CD14-positive monocyte (primary cell): ENCODE results near the gene ADAMTS13. TPM values are rescaled to one million over a fixed set of nuclear protein-coding genes. Genes with fewer than 3 reads are reported as not detected.

ENCODE experiments used
- DNase-seq, 3 donors: peaks; one replicate each; pipeline ENCODE4 v3.0.0-alpha.2; 2011 to 2022
- H2AFZ ChIP-seq: 2 replicates; pipeline ENCODE4 v1.6.0; 2012; ENCODE audit warnings: mild to moderate bottlenecking, low read depth, low read length, inconsistent platforms; ENCODE audit not compliant: insufficient read depth, poor library complexity, severe bottlenecking
- H3K27ac ChIP-seq, 2 donors: 1 replicate in 1 of 2; 2 replicates in 1 of 2; pipeline ENCODE4 v1.5.1; 2012 to 2013; ENCODE audit warnings: low read length in 2 of 2, control low read depth in 1 of 2, inconsistent platforms in 1 of 2, low read depth in 1 of 2, mild to moderate bottlenecking in 1 of 2
- H3K27me3 ChIP-seq, 2 donors: one replicate each; pipeline versions ENCODE4 v1.6.0 to v1.6.1; 2011 to 2013; ENCODE audit warnings: low read length in 2 of 2; ENCODE audit not compliant: control insufficient read depth in 2 of 2, insufficient read depth in 2 of 2
- H3K36me3 ChIP-seq, 2 donors: replicated peaks in 1 of 2; 1 replicate in 1 of 2; 2 replicates in 1 of 2; pipeline versions ENCODE4 v1.5.1 to v1.6.1; 2012 to 2013; ENCODE audit warnings: low read length in 2 of 2, control low read depth in 1 of 2, inconsistent platforms in 1 of 2, mild to moderate bottlenecking in 1 of 2; ENCODE audit not compliant: insufficient read depth in 2 of 2, control insufficient read depth in 1 of 2
- H3K4me1 ChIP-seq, 2 donors: 1 replicate in 1 of 2; 2 replicates in 1 of 2; pipeline versions ENCODE4 v1.5.1 to v1.6.1; 2012 to 2013; ENCODE audit warnings: low read length in 2 of 2, control low read depth in 1 of 2, inconsistent platforms in 1 of 2, mild to moderate bottlenecking in 1 of 2, moderate library complexity in 1 of 2; ENCODE audit not compliant: insufficient read depth in 2 of 2, control insufficient read depth in 1 of 2
- H3K4me2 ChIP-seq: replicated peaks from 2 replicates; pipeline ENCODE3; 2012; ENCODE audit warnings: low read length, moderate library complexity, mild to moderate bottlenecking; ENCODE audit not compliant: poor library complexity, severe bottlenecking; ENCODE audit errors: extremely low read depth
- H3K4me3 ChIP-seq, 3 experiments: fragments of 200-600 bp in 1 of 3; sonication (generic) in 1 of 3; replicated peaks in 1 of 3; 1 replicate in 2 of 3; 2 replicates in 1 of 3; pipeline ENCODE4 v1.5.1; 2011 to 2013; ENCODE audit warnings: low read length in 3 of 3, mild to moderate bottlenecking in 3 of 3, control low read depth in 2 of 3, low read depth in 2 of 3, inconsistent platforms in 1 of 3, moderate library complexity in 1 of 3
- H3K79me2 ChIP-seq: 2 replicates; pipeline ENCODE4 v1.6.0; 2012; ENCODE audit warnings: mild to moderate bottlenecking, control low read depth, inconsistent platforms, low read length, moderate library complexity; ENCODE audit not compliant: insufficient read depth
- H3K9ac ChIP-seq: 2 replicates; pipeline ENCODE4 v1.6.0; 2017; ENCODE audit warnings: low read length, mild to moderate bottlenecking; ENCODE audit not compliant: insufficient read depth, poor library complexity, severe bottlenecking
- H3K9me3 ChIP-seq, 2 donors: replicated peaks in 1 of 2; 1 replicate in 1 of 2; 2 replicates in 1 of 2; pipeline versions ENCODE4 v1.5.1 to v1.6.1; 2012 to 2013; ENCODE audit warnings: low read length in 2 of 2, control low read depth in 1 of 2; ENCODE audit not compliant: control insufficient read depth in 1 of 2, insufficient read depth in 1 of 2
- H4K20me1 ChIP-seq: 2 replicates; pipeline ENCODE4 v1.6.0; 2012; ENCODE audit warnings: mild to moderate bottlenecking, low read length, control low read depth, moderate library complexity; ENCODE audit not compliant: insufficient read depth
- H3K27ac Mint-ChIP-seq, 7 donors: one replicate each; pipeline ENCODE4 v1.8.0; 2020; ENCODE audit warnings: mild to moderate bottlenecking in 7 of 7, mixed read lengths in 7 of 7, moderate library complexity in 6 of 7, inconsistent platforms in 2 of 7
- H3K27me3 Mint-ChIP-seq, 3 donors: one replicate each; pipeline ENCODE4 v1.8.0; 2021 to 2022; ENCODE audit warnings: low read depth in 3 of 3, mild to moderate bottlenecking in 3 of 3, mixed read lengths in 3 of 3, moderate library complexity in 3 of 3, inconsistent platforms in 1 of 3
- H3K36me3 Mint-ChIP-seq, 2 donors: one replicate each; pipeline ENCODE4 v1.8.0; 2020; ENCODE audit warnings: mixed read lengths in 2 of 2, inconsistent platforms in 1 of 2, mild to moderate bottlenecking in 1 of 2
- H3K4me1 Mint-ChIP-seq: one replicate; pipeline ENCODE4 v1.8.0; 2020; ENCODE audit warnings: mild to moderate bottlenecking, mixed read lengths
- H3K4me3 Mint-ChIP-seq, 2 donors: one replicate each; pipeline ENCODE4 v1.8.0; 2020; ENCODE audit warnings: mild to moderate bottlenecking in 2 of 2, mixed read lengths in 2 of 2, moderate library complexity in 1 of 2
- H3K9me3 Mint-ChIP-seq, 7 donors: one replicate each; pipeline ENCODE4 v1.8.0; 2020 to 2022; ENCODE audit warnings: mixed read lengths in 7 of 7, mild to moderate bottlenecking in 6 of 7, moderate library complexity in 6 of 7, inconsistent platforms in 2 of 7
- CTCF ChIP-seq: fragments of 200-600 bp; IDR thresholded peaks from one replicate; pipeline ENCODE4 v1.8.0; 2022; ENCODE audit warnings: antibody characterized with exemption, mild to moderate bottlenecking
- WGBS: methylation state at CpG from one replicate; pipeline ENCODE4 v1.1.5; 2013; ENCODE audit warnings: missing lambda C conversion rate; ENCODE audit not compliant: insufficient coverage; 5-methylcytosine and 5-hydroxymethylcytosine counted together
- intact Hi-C, 2 donors: fragments of 100-400 bp; cut with micrococcal nuclease; formaldehyde crosslinking; loops; one replicate each; pipeline versions ENCODE4 v1.15.0 to v1.15.1; 2023
- polyA plus RNA-seq, 3 donors: library from polyadenylated mRNA; depleted of rRNA in 1 of 3; unstranded in 2 of 3; stranded (reverse) in 1 of 3; fragments of 300-500 nt in 2 of 3; fragments of >200 nt in 1 of 3; fragmentation: Illumina TruSeq in 2 of 3; gene quantifications; 1 replicate in 2 of 3; 2 replicates in 1 of 3; pipeline ENCODE4 v1.2.3, GENCODE V29; 2012 to 2021

The ADAMTS13 gene
- polyA plus RNA-seq, 3 donors: 0.77 TPM; not detected in 2

- Mint-ChIP-seq H3K27me3 (peaks cover 6 to 27% (median 25%) of the 10 kb centered on the region in 3 donors), H3K36me3 (no peaks in the 10 kb centered on the region), H3K4me1 (peaks cover 2% of the 10 kb centered on the region), H3K9me3 (peaks cover 4 to 20% (median 17%) of the 10 kb centered on the region in 7 donors), H3K4me3 (no peak overlapping the region), H3K27ac (no peak overlapping the region)
- Histone ChIP-seq H3K4me2 (no peak overlapping the region), H3K9ac (no peak overlapping the region), H3K79me2 (no peaks in the 10 kb centered on the region), H3K27me3 (peaks cover 3 to 13% of the 10 kb centered on the region in 2 donors), H4K20me1 (no peaks in the 10 kb centered on the region), H3K4me3 (no peak overlapping the region), H3K9me3 (peaks cover 7 to 15% of the 10 kb centered on the region in 2 donors), H3K4me1 (no peaks in the 10 kb centered on the region), H2AFZ (no peak overlapping the region), H3K27ac (no peak overlapping the region), H3K36me3 (no peaks in the 10 kb centered on the region)
- DNase-seq: no peak
- 95% methylated on average over 23 of the region's 23 CpGs for WGBS
- intact Hi-C loops: no loop called here
- no peak for TF ChIP-seq CTCF
Measured at GRCh38 chr9:133505901-133506652, 83.9 kb downstream of the ADAMTS13 start.

GRCh38 chr9:133506653-133507038, 84.5 kb downstream of the ADAMTS13 start:
- no peak overlapping the region for H3K9ac ChIP-seq
- H3K9me3 ChIP-seq: peaks cover 1 to 10% of the 10 kb centered on the region in 2 donors
- no peak overlapping the region for H3K27ac Mint-ChIP-seq
- TF ChIP-seq CTCF: no peak
- no peak overlapping the region for H3K4me3 Mint-ChIP-seq
- no peaks in the 10 kb centered on the region for H3K79me2 ChIP-seq
- H3K4me3 ChIP-seq: no peak overlapping the region
- no peak overlapping the region for H3K27ac ChIP-seq
- H3K4me1 ChIP-seq: no peaks in the 10 kb centered on the region
- peaks cover 2% of the 10 kb centered on the region for H3K4me1 Mint-ChIP-seq
- H2AFZ ChIP-seq: no peak overlapping the region
- no peaks in the 10 kb centered on the region for H3K36me3 ChIP-seq
- H3K4me2 ChIP-seq: no peak overlapping the region
- intact Hi-C loops: no loop called here
- no peak for DNase-seq
- H3K9me3 Mint-ChIP-seq: peaks cover 4 to 14% (median 13%) of the 10 kb centered on the region in 7 donors
- H3K27me3 Mint-ChIP-seq: peaks cover 6 to 27% (median 25%) of the 10 kb centered on the region in 3 donors
- 91% methylated on average over 15 of the region's 18 CpGs for WGBS
- no peaks in the 10 kb centered on the region for H3K36me3 Mint-ChIP-seq
- no peaks in the 10 kb centered on the region for H4K20me1 ChIP-seq
- peaks cover 3 to 13% of the 10 kb centered on the region in 2 donors for H3K27me3 ChIP-seq
